ENCODE results near the gene MORC4.

Gene MORC4

GRCh38 chrX:106950381-106950780, 49.6 kb downstream of the MORC4 start:
- ATAC-seq (ENCODE audit: low read depth) (no peak), DNase-seq (ENCODE audit: low spot score) (no peak)
- no peak overlapping the region for H3K27ac ChIP-seq (ENCODE audit: poor library complexity, severe bottlenecking)
- no peak overlapping the region for H3K4me3 ChIP-seq (ENCODE audit: severe bottlenecking)
- H3K27me3 ChIP-seq (ENCODE audit: insufficient read depth, poor library complexity, severe bottlenecking): no peaks in the 10 kb centered on the region
- H3K9me3 ChIP-seq (ENCODE audit: severe bottlenecking): no peaks in the 10 kb centered on the region
- H3K4me1 ChIP-seq (ENCODE audit: insufficient read depth, poor library complexity, severe bottlenecking): no peaks in the 10 kb centered on the region
- no peak for TF ChIP-seq CTCF (IDR thresholded peaks at IDR 0.05; ENCODE audit: poor library complexity, severe bottlenecking)
- peaks cover 7% of the 10 kb centered on the region for H3K36me3 ChIP-seq (ENCODE audit: low read depth)

GRCh38 chrX:106949366-106949765, 50.6 kb downstream of the MORC4 start:
- peaks cover 7% of the 10 kb centered on the region for H3K36me3 ChIP-seq (ENCODE audit: low read depth)
- no peaks in the 10 kb centered on the region for H3K9me3 ChIP-seq (ENCODE audit: severe bottlenecking)
- no peak overlapping the region for H3K4me3 ChIP-seq (ENCODE audit: severe bottlenecking)
- no peak for ATAC-seq (ENCODE audit: low read depth)
- no peaks in the 10 kb centered on the region for H3K27me3 ChIP-seq (ENCODE audit: insufficient read depth, poor library complexity, severe bottlenecking)
- H3K27ac ChIP-seq (ENCODE audit: poor library complexity, severe bottlenecking): no peak overlapping the region
- no peak for TF ChIP-seq CTCF (IDR thresholded peaks at IDR 0.05; ENCODE audit: poor library complexity, severe bottlenecking)
- no peaks in the 10 kb centered on the region for H3K4me1 ChIP-seq (ENCODE audit: insufficient read depth, poor library complexity, severe bottlenecking)
- DNase-seq (ENCODE audit: low spot score): no peak

GRCh38 chrX:106948641-106949040, 51.4 kb downstream of the MORC4 start:
- Histone ChIP-seq H3K4me3 (ENCODE audit: severe bottlenecking) (no peak overlapping the region), H3K9me3 (ENCODE audit: severe bottlenecking) (no peaks in the 10 kb centered on the region), H3K4me1 (ENCODE audit: insufficient read depth, poor library complexity, severe bottlenecking) (no peaks in the 10 kb centered on the region), H3K27me3 (ENCODE audit: insufficient read depth, poor library complexity, severe bottlenecking) (no peaks in the 10 kb centered on the region), H3K27ac (ENCODE audit: poor library complexity, severe bottlenecking) (no peak overlapping the region), H3K36me3 (ENCODE audit: low read depth) (peaks cover 7% of the 10 kb centered on the region)
- ATAC-seq (ENCODE audit: low read depth) (0 out of 3 replicates have a peak, but pooled peaks have one; percentile 41), DNase-seq (ENCODE audit: low spot score) (no peak)
- no peak for TF ChIP-seq CTCF (IDR thresholded peaks at IDR 0.05; ENCODE audit: poor library complexity, severe bottlenecking)

GRCh38 chrX:106946464-106946863, 53.5 kb downstream of the MORC4 start:
- ATAC-seq (ENCODE audit: low read depth): no peak

More at GRCh38 chrX:106946464-106946863, 53.5 kb downstream of the MORC4 start:
- Histone ChIP-seq H3K4me1 (ENCODE audit: insufficient read depth, poor library complexity, severe bottlenecking) (no peaks in the 10 kb centered on the region), H3K27ac (ENCODE audit: poor library complexity, severe bottlenecking) (no peak overlapping the region), H3K27me3 (ENCODE audit: insufficient read depth, poor library complexity, severe bottlenecking) (no peaks in the 10 kb centered on the region), H3K4me3 (ENCODE audit: severe bottlenecking) (no peak overlapping the region), H3K36me3 (ENCODE audit: low read depth) (no peaks in the 10 kb centered on the region), H3K9me3 (ENCODE audit: severe bottlenecking) (no peaks in the 10 kb centered on the region)
- DNase-seq (ENCODE audit: low spot score): no peak
- no peak for TF ChIP-seq CTCF (IDR thresholded peaks at IDR 0.05; ENCODE audit: poor library complexity, severe bottlenecking)

All from RWPE2 (cell line).